Epithelial cell of proximal tubule (primary cell): Measurements from ENCODE around the gene C3orf49. TPM values are rescaled to one million over a fixed set of nuclear protein-coding genes. Genes with fewer than 3 reads are reported as not detected.

Source experiments
- DNase-seq: peaks from one replicate; pipeline ENCODE4 v3.0.0-alpha.2; 2011; ENCODE audit warnings: low read depth
- H3K4me3 ChIP-seq: 2 replicates; pipeline ENCODE4 v1.5.1; 2011; ENCODE audit warnings: low read depth, mild to moderate bottlenecking, low read length
- CTCF ChIP-seq: conservative IDR thresholded peaks from 2 replicates; pipeline ENCODE4 v1.5.1; 2012; ENCODE audit warnings: low read depth, mild to moderate bottlenecking, low read length
- total RNA-seq: library from RNA; depleted of rRNA; stranded (reverse); fragments of >200 nt; gene quantifications from 2 replicates; pipeline ENCODE4 v1.2.3, GENCODE V29; 2015

The C3orf49 gene
- total RNA-seq, 1 donor from 2014 or later = not detected

DNA sequence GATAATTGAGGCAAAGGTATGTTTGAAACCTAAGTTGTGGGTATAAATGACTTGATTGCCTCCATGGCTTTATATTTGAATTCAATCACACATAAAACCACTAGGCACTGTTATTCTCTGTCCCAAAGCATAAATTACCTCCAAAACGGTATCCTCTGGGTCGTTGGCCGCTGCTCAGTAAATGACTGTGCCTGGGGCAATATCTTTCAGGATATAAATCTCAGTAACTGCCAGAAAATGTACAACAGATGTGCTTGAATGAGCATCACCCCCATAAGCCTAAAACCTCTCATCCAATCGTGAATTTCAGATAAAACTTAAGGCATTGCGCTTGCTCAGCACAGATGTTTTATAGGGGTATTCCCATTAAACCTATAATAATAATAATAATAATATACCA, 19.0 kb upstream of the C3orf49 start:
- no peak for TF ChIP-seq CTCF
- no peak for DNase-seq
- H3K4me3 ChIP-seq = no peak overlapping the region

GRCh38 chr3:63803911-63804310, 15.2 kb upstream of the C3orf49 start:
- H3K4me3 ChIP-seq = no peak overlapping the region
- DNase-seq = no peak
- no peak for TF ChIP-seq CTCF

- no peak for DNase-seq
- TF ChIP-seq CTCF = no peak
These were observed 11.0 kb upstream of the C3orf49 start for GRCh38 chr3:63807961-63808565.

DNA sequence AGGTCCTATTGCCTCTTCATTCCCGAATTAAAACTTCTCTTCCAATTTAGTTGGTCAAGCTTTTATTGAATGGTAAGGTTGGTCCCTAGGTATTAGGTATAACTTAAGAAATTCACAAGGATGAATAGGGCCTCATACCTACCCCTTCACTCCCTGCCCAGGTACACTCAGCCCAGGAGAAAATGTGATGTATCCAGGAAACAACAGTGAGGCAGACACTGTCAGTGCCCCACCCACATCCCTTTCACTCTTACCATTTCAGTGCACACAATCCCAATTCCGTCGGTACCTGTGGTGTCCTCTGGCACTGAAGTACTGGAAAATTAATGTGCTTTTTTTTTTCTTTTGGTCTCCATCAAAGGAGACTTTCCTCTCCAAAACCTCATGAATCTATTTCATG, 10.5 kb upstream of the C3orf49 start:
- TF ChIP-seq CTCF = no peak
- H3K4me3 ChIP-seq = no peak overlapping the region
- DNase-seq = no peak

More at GRCh38 chr3:63807961-63808565, 11.0 kb upstream of the C3orf49 start:
- H3K4me3 ChIP-seq = no peak overlapping the region

DNA sequence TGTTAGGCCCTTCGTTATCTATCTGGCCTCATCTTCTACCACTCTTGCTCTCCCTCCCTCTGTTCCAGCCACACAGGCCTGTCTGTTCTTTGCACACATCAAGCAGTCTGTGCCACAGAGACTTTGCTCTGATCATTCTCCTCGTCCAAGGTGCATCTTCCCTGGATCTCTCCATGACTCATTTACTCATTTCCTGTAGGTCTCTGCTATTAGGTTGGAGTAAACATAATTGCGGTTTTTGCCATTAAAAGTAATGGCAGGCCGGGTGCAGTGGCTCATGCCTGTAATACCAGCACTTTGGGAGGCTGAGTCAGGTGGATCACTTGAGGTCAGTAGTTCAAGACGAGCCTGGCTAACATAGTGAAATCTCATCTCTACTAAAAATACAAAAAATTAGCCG, 9.5 kb upstream of the C3orf49 start:
- no peak for TF ChIP-seq CTCF
- DNase-seq = peak; percentile 49
- no peak overlapping the region for H3K4me3 ChIP-seq

- DNase-seq = no peak
- TF ChIP-seq CTCF = no peak
These were observed 4.9 kb upstream of the C3orf49 start for GRCh38 chr3:63814237-63814636.

DNA sequence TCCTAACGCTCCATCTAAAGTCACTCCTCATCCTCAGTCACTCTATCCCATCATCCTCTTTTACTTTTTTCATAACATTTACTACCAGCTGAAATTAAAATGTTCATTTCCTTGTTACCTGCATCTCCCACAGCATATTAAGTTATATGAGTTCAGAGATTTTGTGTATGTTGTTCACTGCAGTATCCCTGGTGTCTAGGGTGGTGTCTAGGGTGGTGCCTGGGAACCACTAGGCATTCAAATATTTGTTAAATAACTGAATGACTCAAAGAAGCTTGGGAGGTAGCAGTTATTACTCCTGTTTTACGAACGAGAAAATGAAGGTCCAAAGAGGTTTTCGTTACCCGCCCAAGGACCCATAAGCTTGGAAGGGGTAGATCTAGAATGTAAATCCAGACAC, 1.9 kb upstream of the C3orf49 start:
- H3K4me3 ChIP-seq = no peak overlapping the region
- no peak for TF ChIP-seq CTCF
- no peak for DNase-seq

More at GRCh38 chr3:63814237-63814636, 4.9 kb upstream of the C3orf49 start:
- H3K4me3 ChIP-seq = no peak overlapping the region
